Ascending aorta (tissue), 2 donors: Measurements from ENCODE around the gene OR2B6. TPM values are rescaled to one million over a fixed set of nuclear protein-coding genes. Genes with fewer than 3 reads are reported as not detected.

Source experiments
- DNase-seq, 2 donors: peaks; one replicate each; pipeline ENCODE4 v3.0.0-alpha.2; 2019; ENCODE audit warnings: low spot score in 2 of 2
- H3K27ac ChIP-seq, 2 donors: fragments of 200-600 bp; sonication (generic); one replicate each; pipeline ENCODE4 v1.5.1; 2016 to 2017; ENCODE audit warnings: mild to moderate bottlenecking in 1 of 2
- H3K27me3 ChIP-seq: fragments of 200-600 bp; sonication (generic); one replicate; pipeline ENCODE4 v1.5.1; 2017
- H3K36me3 ChIP-seq, 2 donors: fragments of 200-600 bp; sonication (generic); one replicate each; pipeline ENCODE4 v1.5.1; 2016
- H3K4me1 ChIP-seq, 2 donors: fragments of 200-600 bp; sonication (generic); one replicate each; pipeline ENCODE4 v1.5.1; 2016 to 2017; ENCODE audit warnings: mild to moderate bottlenecking in 1 of 2
- H3K4me3 ChIP-seq, 2 donors: fragments of 200-600 bp; sonication (generic); one replicate each; pipeline ENCODE4 v1.5.1; 2016 to 2017; ENCODE audit warnings: mild to moderate bottlenecking in 1 of 2
- H3K9me3 ChIP-seq, 2 donors: fragments of 200-600 bp; sonication (generic); one replicate each; pipeline ENCODE4 v1.5.1; 2016
- CTCF ChIP-seq, 3 experiments: fragments of 200-600 bp in 2 of 3; fragments of 450-650 bp in 1 of 3; sonication (generic) in 2 of 3; IDR thresholded peaks; one replicate each; pipeline ENCODE4 v1.5.1; 2016 to 2019; ENCODE audit warnings: antibody characterized with exemption in 3 of 3, mild to moderate bottlenecking in 1 of 3, moderate library complexity in 1 of 3
- intact Hi-C: fragments of 100-400 bp; cut with DNase I; formaldehyde crosslinking; loops from one replicate; pipeline ENCODE4 v1.15.1; 2023
- total RNA-seq: library from RNA; depleted of rRNA; stranded (reverse); fragments of >200 nt; gene quantifications from one replicate; pipeline ENCODE4 v1.1.0, GENCODE V29; 2016

The OR2B6 gene
- total RNA-seq, 1 donor from 2014 or later: not detected

GRCh38 chr6:28004350-28005151 lies 47.5 kb downstream of the OR2B6 start:
- Histone ChIP-seq H3K36me3 (no peaks in the 10 kb centered on the region), H3K4me3 (no peak overlapping the region), H3K27ac (no peak overlapping the region), H3K9me3 (no peaks in the 10 kb centered on the region), H3K4me1 (no peaks in the 10 kb centered on the region), H3K27me3 (no peaks in the 10 kb centered on the region)
- intact Hi-C loops: no loop called here
- DNase-seq: no peak
- TF ChIP-seq CTCF (IDR thresholded peaks at IDR 0.05): no peak

DNA sequence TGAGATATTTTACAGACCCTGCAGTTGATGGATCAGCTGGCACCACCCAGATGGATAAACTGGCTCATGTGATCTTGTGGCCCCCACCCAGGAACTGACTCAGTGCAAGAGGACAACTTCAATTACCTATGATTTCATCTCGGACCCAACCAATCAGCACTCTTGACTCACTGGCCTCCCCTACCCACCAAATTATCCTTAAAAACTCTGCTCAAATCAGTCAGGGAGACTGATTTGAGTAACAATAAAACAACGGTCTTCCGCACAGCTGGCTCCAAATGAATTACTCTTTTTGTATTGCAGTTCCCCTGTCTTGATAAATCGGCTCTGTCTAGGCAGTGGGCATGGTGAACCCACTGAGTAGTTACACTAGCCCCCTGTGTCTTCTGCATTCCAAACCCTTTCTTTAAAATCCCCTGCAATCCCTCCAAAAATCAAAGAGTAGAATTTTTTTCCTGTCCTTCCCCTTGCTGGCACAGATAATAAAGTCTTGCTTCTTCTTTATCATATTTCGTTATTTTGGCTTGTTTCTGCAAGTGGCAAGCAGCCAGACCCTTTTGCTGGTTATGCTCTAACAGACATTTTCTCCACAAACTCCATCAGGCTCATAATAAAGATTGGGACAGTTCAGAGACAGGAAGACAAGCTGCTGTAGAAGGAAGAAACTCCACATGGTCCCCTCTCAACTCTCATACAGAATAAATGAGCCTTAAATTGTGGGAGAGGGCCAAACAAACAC lies 48.3 kb downstream of the OR2B6 start:
- no peak for TF ChIP-seq CTCF (IDR thresholded peaks at IDR 0.05)
- H3K9me3 ChIP-seq: no peaks in the 10 kb centered on the region
- intact Hi-C loops: no loop called here

DNA sequence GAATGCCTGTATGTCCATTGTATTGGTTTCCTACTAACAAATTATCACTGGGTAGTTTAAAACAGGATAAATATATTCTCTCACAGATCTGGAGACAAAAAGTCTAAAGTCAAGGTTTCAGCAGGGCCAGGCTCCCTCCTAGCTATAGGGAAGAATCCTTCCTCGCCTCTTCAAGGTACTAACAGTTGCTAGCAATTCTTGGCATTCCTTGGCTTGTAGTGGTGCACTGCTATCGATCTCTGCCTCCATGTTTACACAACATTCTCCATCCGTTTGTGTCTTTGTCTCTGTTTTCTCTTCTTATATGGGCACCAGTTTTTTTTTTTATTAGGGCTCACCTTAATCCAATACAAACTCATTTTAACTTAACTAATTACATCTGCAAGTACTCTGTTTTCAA lies 48.9 kb downstream of the OR2B6 start:
- Histone ChIP-seq H3K4me3 (no peak overlapping the region), H3K9me3 (no peaks in the 10 kb centered on the region), H3K36me3 (no peaks in the 10 kb centered on the region), H3K27ac (no peak overlapping the region), H3K4me1 (no peaks in the 10 kb centered on the region), H3K27me3 (no peaks in the 10 kb centered on the region)
- intact Hi-C loops: no loop called here
- TF ChIP-seq CTCF (IDR thresholded peaks at IDR 0.05): no peak
- no peak for DNase-seq

More for the DNA sequence above, 48.3 kb downstream of the OR2B6 start:
- Histone ChIP-seq H3K4me1 (no peaks in the 10 kb centered on the region), H3K4me3 (no peak overlapping the region), H3K36me3 (no peaks in the 10 kb centered on the region), H3K27me3 (no peaks in the 10 kb centered on the region), H3K27ac (no peak overlapping the region)
- DNase-seq: no peak

Other genes with a start within 250 kb of the OR2B6 start
- gene OR2B2, start 44.8 kb upstream of the OR2B6 start, total RNA-seq: not detected
- gene ZNF165, start 123.3 kb downstream of the OR2B6 start, total RNA-seq: not detected
- gene ZSCAN16, start 167.4 kb downstream of the OR2B6 start, total RNA-seq: not detected
- 8.7 TPM for gene ZKSCAN8, start 184.6 kb downstream of the OR2B6 start, total RNA-seq